Measurements from ENCODE around the gene RNH1.

GRCh38 chr11:534396-535209 lies 27.6 kb upstream of the RNH1 start:
- TF ChIP-seq TAF1 (IDR thresholded peaks at IDR 0.05; ENCODE audit: low read depth, low read length), result no peak
- TF ChIP-seq POLR2AphosphoS5 (IDR thresholded peaks at IDR 0.05; ENCODE audit: low read depth, low read length), result no peak
- no peak for TF ChIP-seq POLR2A (IDR thresholded peaks at IDR 0.05; ENCODE audit: low read depth, low read length)
- no peak for TF ChIP-seq SPI1 (IDR thresholded peaks at IDR 0.05; ENCODE audit: low read depth, low read length)
